MM.1S (cell line): Measurements from ENCODE around the gene EP400.
"Not testable (repeated sequence)": the region's sequence is repeated elsewhere in the genome, so short reads cannot be mapped to it uniquely, and the experiment has no call there.

Experiments used
- DNase-seq: peaks from one replicate; pipeline ENCODE4 v3.0.0-alpha.2; 2015
- H2AFZ ChIP-seq: fragments of 300-600 bp; sonication (generic); 2 replicates; pipeline ENCODE4 v1.6.0; 2016; ENCODE audit warnings: antibody characterized with exemption, low read length
- H3F3A ChIP-seq: fragments of 300-600 bp; sonication (generic); 2 replicates; pipeline ENCODE4 v1.6.1; 2016; ENCODE audit warnings: mild to moderate bottlenecking, antibody characterized with exemption, low read length, moderate library complexity, mixed read lengths; ENCODE audit not compliant: insufficient read depth
- H3K27ac ChIP-seq: fragments of 300-600 bp; sonication (generic); 2 replicates; pipeline ENCODE4 v1.5.1; 2016; ENCODE audit warnings: mild to moderate bottlenecking, low read length
- H3K27me3 ChIP-seq: fragments of 300-600 bp; sonication (generic); replicated peaks from 2 replicates; pipeline ENCODE4 v1.6.0; 2016; ENCODE audit warnings: low read length; ENCODE audit not compliant: insufficient read depth
- H3K36me3 ChIP-seq: fragments of 300-600 bp; sonication (generic); replicated peaks from 2 replicates; pipeline ENCODE4 v1.6.1; 2016; ENCODE audit warnings: mild to moderate bottlenecking, low read length, mixed read lengths; ENCODE audit not compliant: insufficient read depth
- H3K4me1 ChIP-seq: fragments of 300-600 bp; sonication (generic); 2 replicates; pipeline ENCODE4 v1.6.1; 2016; ENCODE audit warnings: low read length, mixed read lengths
- H3K4me2 ChIP-seq: fragments of 300-600 bp; sonication (generic); 2 replicates; pipeline ENCODE4 v1.6.0; 2016; ENCODE audit warnings: low read depth, low read length
- H3K4me3 ChIP-seq: fragments of 300-600 bp; sonication (generic); 2 replicates; pipeline ENCODE4 v1.5.1; 2016; ENCODE audit warnings: low read length, mixed read lengths
- H3K79me2 ChIP-seq: fragments of 300-600 bp; sonication (generic); 2 replicates; pipeline ENCODE4 v1.6.1; 2016; ENCODE audit warnings: mixed run types, low read length, mixed read lengths
- H3K9ac ChIP-seq: fragments of 300-600 bp; sonication (generic); 2 replicates; pipeline ENCODE4 v1.6.1; 2016; ENCODE audit warnings: low read length, mixed read lengths
- H3K9me2 ChIP-seq: fragments of 300-600 bp; sonication (generic); replicated peaks from 2 replicates; pipeline ENCODE4 v1.6.1; 2016; ENCODE audit warnings: mild to moderate bottlenecking, low read length, mixed read lengths; ENCODE audit not compliant: insufficient read depth
- H3K9me3 ChIP-seq: fragments of 300-600 bp; sonication (generic); replicated peaks from 2 replicates; pipeline ENCODE4 v1.6.1; 2016; ENCODE audit warnings: mild to moderate bottlenecking, low read length, mixed read lengths; ENCODE audit not compliant: insufficient read depth
- H4K20me1 ChIP-seq: fragments of 300-600 bp; sonication (generic); 2 replicates; pipeline ENCODE4 v1.6.1; 2016; ENCODE audit warnings: mild to moderate bottlenecking, low read length, moderate library complexity, mixed read lengths; ENCODE audit not compliant: insufficient read depth
- CTCF ChIP-seq: fragments of 300-600 bp; sonication (generic); IDR thresholded peaks from 2 replicates; pipeline ENCODE4 v1.5.1; 2016; ENCODE audit warnings: antibody characterized with exemption, low read length, mixed read lengths
- EZH2 ChIP-seq: fragments of 300-600 bp; sonication (generic); optimal IDR thresholded peaks from 2 replicates; pipeline ENCODE3; 2017; ENCODE audit warnings: low read depth, mild to moderate bottlenecking, antibody characterized with exemption, low read length, mixed read lengths
- EZH2phosphoT487 ChIP-seq: fragments of 300-600 bp; sonication (generic); IDR thresholded peaks from 2 replicates; pipeline ENCODE4 v1.6.1; 2018; ENCODE audit warnings: antibody characterized with exemption, low read length

The EP400 gene

GRCh38 chr12:131959116-131959515, 9.4 kb downstream of the EP400 start:
- no peaks in the 10 kb centered on the region for H4K20me1 ChIP-seq
- H3K79me2 ChIP-seq, result peaks cover 69% of the 10 kb centered on the region
- DNase-seq, result no peak
- TF ChIP-seq EZH2phosphoT487 (no peak), CTCF (no peak), EZH2 (no peak)
- H3K4me3 ChIP-seq, result no peak overlapping the region
- H3K4me2 ChIP-seq, result no peak overlapping the region
- H3K4me1 ChIP-seq, result no peaks in the 10 kb centered on the region
- H3K36me3 ChIP-seq, result no peaks in the 10 kb centered on the region
- H3K9ac ChIP-seq, result no peak overlapping the region
- H2AFZ ChIP-seq, result no peak overlapping the region
- no peak overlapping the region for H3K27ac ChIP-seq
- no peaks in the 10 kb centered on the region for H3K27me3 ChIP-seq
- no peaks in the 10 kb centered on the region for H3F3A ChIP-seq
- H3K9me2 ChIP-seq, result no peaks in the 10 kb centered on the region
- H3K9me3 ChIP-seq, result no peaks in the 10 kb centered on the region

- no peak overlapping the region for H2AFZ ChIP-seq
- no peak overlapping the region for H3K4me3 ChIP-seq
- H3K27ac ChIP-seq, result no peak overlapping the region
- no peaks in the 10 kb centered on the region for H3K9me3 ChIP-seq
- no peaks in the 10 kb centered on the region for H3K36me3 ChIP-seq
- no peaks in the 10 kb centered on the region for H3F3A ChIP-seq
- DNase-seq, result no peak
- TF ChIP-seq EZH2, result no peak
- no peak for TF ChIP-seq CTCF
- TF ChIP-seq EZH2phosphoT487, result no peak
- H3K79me2 ChIP-seq, result peaks cover 70% of the 10 kb centered on the region
- H4K20me1 ChIP-seq, result no peaks in the 10 kb centered on the region
- H3K4me2 ChIP-seq, result no peak overlapping the region
- no peaks in the 10 kb centered on the region for H3K27me3 ChIP-seq
- H3K9ac ChIP-seq, result no peak overlapping the region
- no peaks in the 10 kb centered on the region for H3K9me2 ChIP-seq
- H3K4me1 ChIP-seq, result no peaks in the 10 kb centered on the region
These were observed 10.2 kb downstream of the EP400 start for GRCh38 chr12:131959641-131960589.

GRCh38 chr12:131960590-131961325, 11.0 kb downstream of the EP400 start:
- not testable (repeated sequence) for H4K20me1 ChIP-seq, H3K36me3 ChIP-seq, H3K4me3 ChIP-seq, H3K4me1 ChIP-seq, H2AFZ ChIP-seq, H3K27ac ChIP-seq, H3K9me2 ChIP-seq, H3K9me3 ChIP-seq, H3K4me2 ChIP-seq, DNase-seq, H3K9ac ChIP-seq, H3F3A ChIP-seq, H3K27me3 ChIP-seq
- H3K79me2 ChIP-seq, result peaks cover 71% of the 10 kb centered on the region

GRCh38 chr12:131961328-131961727, 11.6 kb downstream of the EP400 start:
- H3K79me2 ChIP-seq, result peaks cover 71% of the 10 kb centered on the region
- not testable (repeated sequence) for H4K20me1 ChIP-seq, H3K9me2 ChIP-seq, H3K4me2 ChIP-seq, H3F3A ChIP-seq, H3K4me1 ChIP-seq, H2AFZ ChIP-seq, H3K4me3 ChIP-seq, DNase-seq, H3K36me3 ChIP-seq, H3K9ac ChIP-seq, H3K27ac ChIP-seq, H3K27me3 ChIP-seq, H3K9me3 ChIP-seq
